OCI-LY7 (cell line): Measurements from ENCODE around the gene TMC7.

ENCODE experiments used
- EZH2phosphoT487 ChIP-seq: fragments of 200-600 bp; sonication (generic); IDR thresholded peaks from 2 replicates; pipeline ENCODE4 v1.6.1; 2018; ENCODE audit warnings: low read depth, borderline replicate concordance, mild to moderate bottlenecking, mixed run types, antibody characterized with exemption, low read length, moderate library complexity, mixed read lengths
- TF ChIP-seq, protein P1 (sequence below): fragments of 200-600 bp; sonication (generic); conservative IDR thresholded peaks from 2 replicates; pipeline ENCODE4 v1.5.1; 2014; ENCODE audit warnings: mild to moderate bottlenecking, antibody characterized with exemption, low read length, moderate library complexity, mixed read lengths

DNA sequence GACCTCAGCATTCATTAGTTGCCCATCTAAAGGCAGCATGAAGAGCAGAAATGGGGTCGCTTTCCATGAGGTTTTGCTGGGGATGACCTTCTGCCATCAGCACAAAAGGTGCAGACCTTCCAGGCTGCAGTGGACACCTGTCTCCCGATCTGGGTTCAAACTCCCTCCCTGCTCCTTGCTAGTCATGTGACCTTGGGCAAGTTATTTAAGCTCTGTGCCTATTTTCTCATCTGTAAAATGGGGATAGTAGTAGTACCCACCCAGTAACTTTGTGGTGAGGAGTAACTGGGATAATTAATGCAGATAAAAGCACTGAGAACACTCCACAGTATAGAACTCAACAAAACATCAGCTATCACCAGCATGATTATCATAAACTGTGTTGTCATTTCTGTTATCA is 62.3 kb downstream of the TMC7 start:
- TF ChIP-seq, protein P1, sequence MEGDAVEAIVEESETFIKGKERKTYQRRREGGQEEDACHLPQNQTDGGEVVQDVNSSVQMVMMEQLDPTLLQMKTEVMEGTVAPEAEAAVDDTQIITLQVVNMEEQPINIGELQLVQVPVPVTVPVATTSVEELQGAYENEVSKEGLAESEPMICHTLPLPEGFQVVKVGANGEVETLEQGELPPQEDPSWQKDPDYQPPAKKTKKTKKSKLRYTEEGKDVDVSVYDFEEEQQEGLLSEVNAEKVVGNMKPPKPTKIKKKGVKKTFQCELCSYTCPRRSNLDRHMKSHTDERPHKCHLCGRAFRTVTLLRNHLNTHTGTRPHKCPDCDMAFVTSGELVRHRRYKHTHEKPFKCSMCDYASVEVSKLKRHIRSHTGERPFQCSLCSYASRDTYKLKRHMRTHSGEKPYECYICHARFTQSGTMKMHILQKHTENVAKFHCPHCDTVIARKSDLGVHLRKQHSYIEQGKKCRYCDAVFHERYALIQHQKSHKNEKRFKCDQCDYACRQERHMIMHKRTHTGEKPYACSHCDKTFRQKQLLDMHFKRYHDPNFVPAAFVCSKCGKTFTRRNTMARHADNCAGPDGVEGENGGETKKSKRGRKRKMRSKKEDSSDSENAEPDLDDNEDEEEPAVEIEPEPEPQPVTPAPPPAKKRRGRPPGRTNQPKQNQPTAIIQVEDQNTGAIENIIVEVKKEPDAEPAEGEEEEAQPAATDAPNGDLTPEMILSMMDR = no peak
- no peak for TF ChIP-seq EZH2phosphoT487
